A549 (cell line): ENCODE measurements around the gene DEF6. TPM values are rescaled to one million over a fixed set of nuclear protein-coding genes. Genes with fewer than 3 reads are reported as not detected.

Experiments
- ATAC-seq, 2 experiments: fragments of 200-7000 bp in 1 of 2; fragments of >200 bp in 1 of 2; cut with Nextera tagmentation in 1 of 2; cut with Tn5 transposase in 1 of 2; 3 replicates each; pipeline versions ENCODE4 v1.8.0 to v1.9.1; 2018 to 2020; ENCODE audit warnings: mild to moderate bottlenecking in 1 of 2, moderate library complexity in 1 of 2
- CTCF ChIA-PET: fragments of 300-600 bp; sonication (Branson Sonifier 250); formaldehyde crosslinking; extraction: SDS; loops from one replicate; lab custom pipeline; 2021; ENCODE audit warnings: antibody characterized with exemption, inconsistent platforms; lab: Yijun Ruan, JAX
- POLR2A ChIA-PET: fragments of 350-600 bp; formaldehyde crosslinking; extraction: SDS; loops from one replicate; lab custom pipeline; 2021; ENCODE audit warnings: antibody characterized with exemption, inconsistent platforms; lab: Yijun Ruan, JAX
- DNase-seq, 2 experiments: peaks; one replicate each; pipeline versions ENCODE4 v3.0.0 to v3.0.0-alpha.2; 2011 to 2016; ENCODE audit warnings: low read depth in 1 of 2, low spot score in 1 of 2
- FAIRE-seq: peaks from 2 replicates; lab custom pipeline; 2011; peaks lifted over from hg19 to GRCh38; lab: Jason Lieb, UNC
- H3K27ac ChIP-seq, 2 experiments: fragments of >200 bp; sonication (Bioruptor Twin); formaldehyde crosslinking; 3 replicates each; pipeline ENCODE4 v1.5.1; 2016 to 2017
- H3K4me1 ChIP-seq: fragments of >200 bp; sonication (Bioruptor Twin); formaldehyde crosslinking; 3 replicates; pipeline ENCODE4 v1.6.1; 2016
- H3K4me2 ChIP-seq: fragments of >200 bp; sonication (Bioruptor Twin); formaldehyde crosslinking; 3 replicates; pipeline ENCODE4 v1.6.1; 2016
- H3K4me3 ChIP-seq: fragments of >200 bp; sonication (Bioruptor Twin); formaldehyde crosslinking; 3 replicates; pipeline ENCODE4 v1.5.1; 2016
- H3K9me3 ChIP-seq: fragments of >200 bp; sonication (Bioruptor Twin); formaldehyde crosslinking; 3 replicates; pipeline ENCODE4 v1.6.1; 2016
- CEBPB ChIP-seq, 2 experiments: fragments of >200 bp in 1 of 2; sonication (Bioruptor Twin) in 1 of 2; formaldehyde crosslinking in 1 of 2; IDR thresholded peaks; 2 replicates each; pipeline ENCODE4 v1.6.1; 2012 to 2016
- CHD2 ChIP-seq: fragments of 150-350 bp; IDR thresholded peaks from 2 replicates; pipeline ENCODE4 v1.6.1; 2014; ENCODE audit warnings: low read length; ENCODE audit not compliant: partially characterized antibody
- CHD4 ChIP-seq: fragments of 200-600 bp; sonication (generic); IDR thresholded peaks from 2 replicates; pipeline ENCODE4 v1.6.1; 2016; ENCODE audit warnings: antibody characterized with exemption, mild to moderate bottlenecking, borderline replicate concordance
- CTCF ChIP-seq: fragments of >200 bp; sonication (Bioruptor Twin); formaldehyde crosslinking; IDR thresholded peaks from 3 replicates; pipeline ENCODE4 v1.5.1; 2016
- EHF ChIP-seq: fragments of 250-450 bp; sonication (Bioruptor Pico); IDR thresholded peaks from 2 replicates; pipeline ENCODE4 v1.5.0; 2020; ENCODE audit warnings: mild to moderate bottlenecking
- EHMT2 ChIP-seq: fragments of 200-600 bp; sonication (generic); IDR thresholded peaks from 2 replicates; pipeline ENCODE4 v1.6.1; 2016; ENCODE audit warnings: antibody characterized with exemption, low read depth, mild to moderate bottlenecking, moderate library complexity
- EP300 ChIP-seq, 2 experiments: fragments of >200 bp; sonication (Bioruptor Twin); formaldehyde crosslinking; IDR thresholded peaks; 2 replicates in 1 of 2; 3 replicates in 1 of 2; pipeline ENCODE4 v1.6.1; 2016 to 2017
- FOSB ChIP-seq: fragments of 250-450 bp; sonication (Bioruptor Pico); IDR thresholded peaks from 2 replicates; pipeline ENCODE4 v1.5.0; 2020; ENCODE audit warnings: mild to moderate bottlenecking, moderate library complexity
- FOSL2 ChIP-seq, 2 experiments: fragments of 450-650 bp in 1 of 2; fragments of >200 bp in 1 of 2; sonication (Bioruptor Twin) in 1 of 2; formaldehyde crosslinking; IDR thresholded peaks; 2 replicates each; pipeline versions ENCODE4 v1.5.0 to v1.6.1; 2016 to 2020; ENCODE audit warnings: mild to moderate bottlenecking in 1 of 2, moderate library complexity in 1 of 2
- GATA3 ChIP-seq: IDR thresholded peaks from 2 replicates; pipeline ENCODE4 v1.6.1; 2012; ENCODE audit warnings: borderline replicate concordance
- HDAC2 ChIP-seq: fragments of 200-600 bp; sonication (generic); IDR thresholded peaks from 2 replicates; pipeline ENCODE4 v1.6.1; 2016
- JUNB ChIP-seq: fragments of >200 bp; sonication (Bioruptor Twin); formaldehyde crosslinking; IDR thresholded peaks from 2 replicates; pipeline ENCODE4 v1.6.1; 2016
- KDM1A ChIP-seq: fragments of 200-600 bp; sonication (generic); IDR thresholded peaks from 2 replicates; pipeline ENCODE4 v1.6.1; 2016; ENCODE audit warnings: low read depth, mild to moderate bottlenecking
- KDM5A ChIP-seq: fragments of 200-600 bp; sonication (generic); IDR thresholded peaks from 2 replicates; pipeline ENCODE4 v1.6.1; 2016; ENCODE audit warnings: antibody characterized with exemption, mild to moderate bottlenecking
- MAX ChIP-seq: IDR thresholded peaks from 2 replicates; pipeline ENCODE4 v1.6.1; 2012
- PHF8 ChIP-seq: fragments of 200-600 bp; sonication (generic); IDR thresholded peaks from 2 replicates; pipeline ENCODE4 v1.6.1; 2016; ENCODE audit warnings: low read depth, mild to moderate bottlenecking, antibody characterized with exemption, moderate library complexity, borderline replicate concordance
- RAD21 ChIP-seq, 2 experiments: fragments of >200 bp in 1 of 2; sonication (Bioruptor Twin) in 1 of 2; formaldehyde crosslinking in 1 of 2; IDR thresholded peaks in 1 of 2; conservative IDR thresholded peaks in 1 of 2; 2 replicates in 1 of 2; 3 replicates in 1 of 2; pipeline ENCODE4 v1.6.1; 2012 to 2018; ENCODE audit warnings: inconsistent platforms in 1 of 2
- RCOR1 ChIP-seq: fragments of 150-350 bp; IDR thresholded peaks from 2 replicates; pipeline ENCODE4 v1.6.1; 2014; ENCODE audit warnings: antibody characterized with exemption, low read length, low read depth
- RFX5 ChIP-seq: fragments of 450-650 bp; IDR thresholded peaks from 2 replicates; pipeline ENCODE4 v1.7.1; 2014; ENCODE audit warnings: antibody characterized with exemption, mild to moderate bottlenecking, moderate library complexity
- USF2 ChIP-seq: fragments of 450-650 bp; IDR thresholded peaks from 2 replicates; pipeline ENCODE4 v1.6.1; 2014; ENCODE audit warnings: antibody characterized with exemption
- ZFP36 ChIP-seq: fragments of 450-650 bp; IDR thresholded peaks from 2 replicates; pipeline ENCODE4 v1.6.1; 2014; ENCODE audit warnings: borderline replicate concordance; ENCODE audit not compliant: partially characterized antibody
- WGBS: methylation state at CpG from one replicate; pipeline ENCODE4 v1.1.6; 2017; ENCODE audit errors: missing lambda C conversion rate; 5-methylcytosine and 5-hydroxymethylcytosine counted together
- polyA plus RNA-seq, 4 experiments: library from polyadenylated mRNA; depleted of rRNA in 3 of 4; stranded (reverse); fragments of >200 nt; fragmentation: RNase III in 1 of 4; extraction: RNeasy Plus Mini Kit Qiagen cat#74134 plus additional on column Dnase treatment in 1 of 4; gene quantifications; 2 replicates in 3 of 4; 3 replicates in 1 of 4; pipeline ENCODE4 v1.2.3, GENCODE V29; 2011 to 2017
- TF ChIP-seq, protein P1 (sequence below): fragments of 150-350 bp; IDR thresholded peaks from 2 replicates; pipeline ENCODE4 v1.6.1; 2014; ENCODE audit warnings: low read depth, mild to moderate bottlenecking, low read length
- TF ChIP-seq, protein P2 (sequence below): IDR thresholded peaks from 2 replicates; pipeline ENCODE4 v1.6.1; 2012; ENCODE audit warnings: low read depth, borderline replicate concordance

The DEF6 gene
- polyA plus RNA-seq, 2 of the 4 experiments (the other 2 are of a cell fraction): 0.05 TPM

DNA sequence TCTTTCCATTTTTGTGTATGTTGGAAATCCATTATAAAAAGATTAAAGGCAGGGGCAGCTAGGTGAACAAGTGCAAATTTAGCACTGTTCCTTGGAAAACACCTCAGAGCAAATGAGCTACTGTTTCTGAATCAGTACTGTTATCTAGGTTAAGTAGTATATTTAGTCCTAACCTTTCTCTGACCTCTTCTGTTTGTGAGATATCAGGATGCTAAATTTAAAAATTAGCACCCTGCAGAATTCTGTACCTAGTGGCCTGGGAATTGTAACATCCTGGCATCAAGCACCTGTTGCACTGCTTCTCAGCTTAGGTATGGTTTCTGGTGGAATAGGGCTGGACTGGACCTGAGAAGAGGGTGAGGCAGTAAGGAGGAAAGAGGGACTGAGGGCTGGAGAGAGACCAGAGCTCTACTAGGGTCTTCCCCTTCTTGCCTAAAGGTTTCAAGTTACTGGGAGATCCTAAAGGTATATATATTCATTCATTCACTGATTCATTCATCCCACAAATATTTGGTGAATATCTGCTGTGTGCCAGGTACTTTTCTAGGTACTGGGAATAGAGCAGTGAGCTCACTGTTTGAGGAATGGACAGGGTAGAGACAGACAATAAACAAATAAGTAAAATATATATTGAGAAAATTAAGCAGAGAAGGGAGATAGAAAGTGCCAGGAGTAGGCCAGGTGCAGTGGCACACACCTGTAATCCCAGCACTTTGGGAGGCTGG lies 32.9 kb upstream of the DEF6 start:
- no peak for TF ChIP-seq FOSL2 (IDR thresholded peaks at IDR 0.05)
- no peak for TF ChIP-seq FOSL2 (CRISPR knock-in tag; IDR thresholded peaks at IDR 0.05)
- no peak for TF ChIP-seq CTCF
- TF ChIP-seq KDM5A: no peak
- no peak for TF ChIP-seq RAD21 (conservative IDR thresholded peaks at IDR 0.05 in 1 of 2, IDR thresholded peaks at IDR 0.05 in 1 of 2)
- no peak for TF ChIP-seq RFX5
- TF ChIP-seq JUNB: no peak
- no peak for TF ChIP-seq CHD2
- TF ChIP-seq PHF8: no peak
- no peak for TF ChIP-seq CEBPB (IDR thresholded peaks at IDR 0.05)
- no peak for TF ChIP-seq EHMT2
- TF ChIP-seq, protein P1, sequence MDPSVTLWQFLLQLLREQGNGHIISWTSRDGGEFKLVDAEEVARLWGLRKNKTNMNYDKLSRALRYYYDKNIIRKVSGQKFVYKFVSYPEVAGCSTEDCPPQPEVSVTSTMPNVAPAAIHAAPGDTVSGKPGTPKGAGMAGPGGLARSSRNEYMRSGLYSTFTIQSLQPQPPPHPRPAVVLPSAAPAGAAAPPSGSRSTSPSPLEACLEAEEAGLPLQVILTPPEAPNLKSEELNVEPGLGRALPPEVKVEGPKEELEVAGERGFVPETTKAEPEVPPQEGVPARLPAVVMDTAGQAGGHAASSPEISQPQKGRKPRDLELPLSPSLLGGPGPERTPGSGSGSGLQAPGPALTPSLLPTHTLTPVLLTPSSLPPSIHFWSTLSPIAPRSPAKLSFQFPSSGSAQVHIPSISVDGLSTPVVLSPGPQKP: no peak
- H3K4me3 ChIP-seq: no peak overlapping the region
- FAIRE-seq: no peak

DNA sequence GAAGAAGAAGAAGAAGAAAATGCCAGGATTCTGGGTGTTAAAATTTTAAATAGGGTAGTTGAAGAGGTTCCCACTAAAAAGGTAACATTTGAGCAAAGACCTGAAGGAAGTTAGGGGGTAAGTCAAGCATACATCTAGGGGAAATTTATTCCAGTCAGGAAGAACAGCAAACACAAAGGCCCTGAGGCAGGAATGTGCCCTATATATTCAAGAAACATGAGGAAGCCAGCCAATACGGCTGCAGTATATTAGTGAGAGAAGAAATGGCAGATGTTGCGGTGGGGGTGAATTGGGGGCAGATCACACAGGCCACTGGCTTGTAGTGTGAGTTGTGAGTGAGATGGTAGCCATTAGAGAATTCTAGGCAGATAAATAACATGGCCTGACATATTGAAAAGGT lies 32.1 kb upstream of the DEF6 start:
- DNase-seq: no peak
- H3K9me3 ChIP-seq: no peaks in the 10 kb centered on the region
- whole genome bisulfite sequencing: 94% methylated on average over 2 of the region's 2 CpGs
- H3K27ac ChIP-seq: no peak overlapping the region
- FAIRE-seq: no peak
- ATAC-seq: no peak
- TF ChIP-seq CHD4 (no peak), PHF8 (no peak), USF2 (no peak), RFX5 (no peak), HDAC2 (no peak), EHF (CRISPR knock-in tag) (no peak), KDM1A (no peak), GATA3 (no peak), EP300 (IDR thresholded peaks at IDR 0.05) (no peak), ZFP36 (no peak), RCOR1 (no peak), FOSB (CRISPR knock-in tag) (no peak), MAX (no peak), CTCF (no peak)
- TF ChIP-seq, protein P2, sequence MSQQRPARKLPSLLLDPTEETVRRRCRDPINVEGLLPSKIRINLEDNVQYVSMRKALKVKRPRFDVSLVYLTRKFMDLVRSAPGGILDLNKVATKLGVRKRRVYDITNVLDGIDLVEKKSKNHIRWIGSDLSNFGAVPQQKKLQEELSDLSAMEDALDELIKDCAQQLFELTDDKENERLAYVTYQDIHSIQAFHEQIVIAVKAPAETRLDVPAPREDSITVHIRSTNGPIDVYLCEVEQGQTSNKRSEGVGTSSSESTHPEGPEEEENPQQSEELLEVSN: no peak
- TF ChIP-seq, protein P1: no peak
- H3K4me3 ChIP-seq: no peak overlapping the region
- no peak overlapping the region for H3K4me2 ChIP-seq
- ChIA-PET POLR2A (no interaction called here), CTCF (interaction anchor here (1.9 kb wide), 1 partner anchor 25 kb away, joined by 5 read pairs; no protein-coding TSS in a partner anchor)
- peaks cover 9% of the 10 kb centered on the region for H3K4me1 ChIP-seq

More for the DNA sequence above, 32.9 kb upstream of the DEF6 start:
- ATAC-seq: no peak
- H3K4me2 ChIP-seq: no peak overlapping the region
- POLR2A ChIA-PET: no interaction called here
- CTCF ChIA-PET: interaction anchor here (1.9 kb wide), 1 partner anchor 24 kb away, joined by 5 read pairs; no protein-coding TSS in a partner anchor
- H3K9me3 ChIP-seq: no peaks in the 10 kb centered on the region
- no peak overlapping the region for H3K27ac ChIP-seq
- H3K4me1 ChIP-seq: peaks cover 12% of the 10 kb centered on the region
- DNase-seq: no peak
